ENCODE results near the gene WDR90.

WDR90 gene

GRCh38 chr16:657487-657886, 8.3 kb downstream of the WDR90 start:
- Histone ChIP-seq H3K9ac (ENCODE audit: low read depth, low read length, poor library complexity, severe bottlenecking) (no peak overlapping the region), H3K9me2 (replicated peaks; ENCODE audit: low read depth, low read length) (no peaks in the 10 kb centered on the region), H3K79me2 (ENCODE audit: insufficient read depth, low read length) (no peaks in the 10 kb centered on the region), H3K9me3 (ENCODE audit: insufficient read depth, low read depth, low read length) (no peaks in the 10 kb centered on the region), H2AFZ (ENCODE audit: low read length) (no peak overlapping the region), H3K27me3 (ENCODE audit: insufficient read depth, low read length, poor library complexity, severe bottlenecking) (no peaks in the 10 kb centered on the region), H3K36me3 (ENCODE audit: insufficient read depth, low read length) (no peaks in the 10 kb centered on the region), H4K20me1 (ENCODE audit: insufficient read depth, low read length, poor library complexity, severe bottlenecking) (no peaks in the 10 kb centered on the region), H3K4me3 (ENCODE audit: low read length, poor library complexity, severe bottlenecking) (no peak overlapping the region), H3K4me2 (ENCODE audit: low read depth, low read length, poor library complexity, severe bottlenecking) (no peak overlapping the region), H3F3A (ENCODE audit: low read depth) (no peaks in the 10 kb centered on the region), H3K4me1 (ENCODE audit: insufficient read depth, low read length, poor library complexity, severe bottlenecking) (no peaks in the 10 kb centered on the region)
- TF ChIP-seq CTCF (conservative IDR thresholded peaks at IDR 0.05; ENCODE audit: low read length) (no peak), EZH2phosphoT487 (IDR thresholded peaks at IDR 0.05; ENCODE audit: borderline replicate concordance) (no peak)

- Histone ChIP-seq H3K27me3 (ENCODE audit: insufficient read depth, low read length, poor library complexity, severe bottlenecking) (no peaks in the 10 kb centered on the region), H3F3A (ENCODE audit: low read depth) (no peaks in the 10 kb centered on the region), H3K79me2 (ENCODE audit: insufficient read depth, low read length) (no peaks in the 10 kb centered on the region), H4K20me1 (ENCODE audit: insufficient read depth, low read length, poor library complexity, severe bottlenecking) (no peaks in the 10 kb centered on the region), H2AFZ (ENCODE audit: low read length) (no peak overlapping the region), H3K4me2 (ENCODE audit: low read depth, low read length, poor library complexity, severe bottlenecking) (no peak overlapping the region), H3K9ac (ENCODE audit: low read depth, low read length, poor library complexity, severe bottlenecking) (no peak overlapping the region), H3K9me2 (replicated peaks; ENCODE audit: low read depth, low read length) (no peaks in the 10 kb centered on the region), H3K4me1 (ENCODE audit: insufficient read depth, low read length, poor library complexity, severe bottlenecking) (no peaks in the 10 kb centered on the region), H3K9me3 (ENCODE audit: insufficient read depth, low read depth, low read length) (no peaks in the 10 kb centered on the region), H3K36me3 (ENCODE audit: insufficient read depth, low read length) (no peaks in the 10 kb centered on the region), H3K4me3 (ENCODE audit: low read length, poor library complexity, severe bottlenecking) (no peak overlapping the region)
- TF ChIP-seq CTCF (conservative IDR thresholded peaks at IDR 0.05; ENCODE audit: low read length): no peak
- TF ChIP-seq EZH2phosphoT487 (IDR thresholded peaks at IDR 0.05; ENCODE audit: borderline replicate concordance): no peak
These were observed 9.8 kb downstream of the WDR90 start for GRCh38 chr16:658679-659571.

GRCh38 chr16:659618-660017, 10.5 kb downstream of the WDR90 start:
- H3K36me3 ChIP-seq (ENCODE audit: insufficient read depth, low read length): no peaks in the 10 kb centered on the region
- TF ChIP-seq CTCF (conservative IDR thresholded peaks at IDR 0.05; ENCODE audit: low read length) (no peak), EZH2phosphoT487 (IDR thresholded peaks at IDR 0.05; ENCODE audit: borderline replicate concordance) (no peak)
- H3K9ac ChIP-seq (ENCODE audit: low read depth, low read length, poor library complexity, severe bottlenecking): no peak overlapping the region
- no peaks in the 10 kb centered on the region for H3K79me2 ChIP-seq (ENCODE audit: insufficient read depth, low read length)
- H3K27me3 ChIP-seq (ENCODE audit: insufficient read depth, low read length, poor library complexity, severe bottlenecking): no peaks in the 10 kb centered on the region
- no peaks in the 10 kb centered on the region for H4K20me1 ChIP-seq (ENCODE audit: insufficient read depth, low read length, poor library complexity, severe bottlenecking)
- no peaks in the 10 kb centered on the region for H3K9me3 ChIP-seq (ENCODE audit: insufficient read depth, low read depth, low read length)
- no peak overlapping the region for H3K4me2 ChIP-seq (ENCODE audit: low read depth, low read length, poor library complexity, severe bottlenecking)
- no peaks in the 10 kb centered on the region for H3F3A ChIP-seq (ENCODE audit: low read depth)
- H3K9me2 ChIP-seq (replicated peaks; ENCODE audit: low read depth, low read length): no peaks in the 10 kb centered on the region
- no peak overlapping the region for H2AFZ ChIP-seq (ENCODE audit: low read length)
- no peaks in the 10 kb centered on the region for H3K4me1 ChIP-seq (ENCODE audit: insufficient read depth, low read length, poor library complexity, severe bottlenecking)
- H3K4me3 ChIP-seq (ENCODE audit: low read length, poor library complexity, severe bottlenecking): no peak overlapping the region
